Liver (tissue), 9 donors: ENCODE data around the gene DHRS3. TPM values are rescaled to one million over a fixed set of nuclear protein-coding genes. Genes with fewer than 3 reads are reported as not detected.

Experiments
- DNase-seq: peaks from one replicate; pipeline ENCODE4 v3.0.0-alpha.2; 2017; ENCODE audit warnings: low spot score
- H3K27ac ChIP-seq, 2 donors: one replicate each; pipeline ENCODE4 v1.7.0; 2013; ENCODE audit warnings: inconsistent platforms in 2 of 2, low read length in 2 of 2, control low read depth in 1 of 2, low read depth in 1 of 2, mild to moderate bottlenecking in 1 of 2
- H3K27me3 ChIP-seq, 4 donors: one replicate each; pipeline versions ENCODE4 v1.6.1 to v1.7.0; 2013; ENCODE audit warnings: low read length in 3 of 4, inconsistent platforms in 1 of 4, mild to moderate bottlenecking in 1 of 4, moderate library complexity in 1 of 4; ENCODE audit not compliant: control insufficient read depth in 4 of 4, insufficient read depth in 4 of 4
- H3K36me3 ChIP-seq, 4 donors: one replicate each; pipeline versions ENCODE4 v1.6.1 to v1.7.0; 2013; ENCODE audit warnings: low read length in 3 of 4, mild to moderate bottlenecking in 3 of 4, low read depth in 1 of 4, moderate library complexity in 1 of 4; ENCODE audit not compliant: control insufficient read depth in 4 of 4, insufficient read depth in 3 of 4
- H3K4me1 ChIP-seq, 4 donors: one replicate each; pipeline versions ENCODE4 v1.6.1 to v1.7.0; 2013; ENCODE audit warnings: low read length in 3 of 4, mild to moderate bottlenecking in 3 of 4, moderate library complexity in 1 of 4; ENCODE audit not compliant: control insufficient read depth in 4 of 4, insufficient read depth in 4 of 4
- H3K4me3 ChIP-seq, 3 donors: one replicate each; pipeline versions ENCODE4 v1.6.1 to v1.7.0; 2013; ENCODE audit warnings: low read length in 3 of 3, control low read depth in 1 of 3, low read depth in 1 of 3, mild to moderate bottlenecking in 1 of 3
- H3K9ac ChIP-seq, 2 donors: one replicate each; pipeline ENCODE4 v1.7.0; 2013; ENCODE audit warnings: low read length in 2 of 2, mild to moderate bottlenecking in 2 of 2, moderate library complexity in 2 of 2, control low read depth in 1 of 2, low read depth in 1 of 2
- H3K9me3 ChIP-seq, 4 donors: one replicate each; pipeline versions ENCODE4 v1.6.1 to v1.7.0; 2013; ENCODE audit warnings: low read length in 3 of 4; ENCODE audit not compliant: control insufficient read depth in 4 of 4
- EGR1 ChIP-seq, 2 donors: IDR thresholded peaks; 2 replicates each; pipeline ENCODE4 v1.6.1; 2016 to 2018; ENCODE audit warnings: antibody characterized with exemption in 2 of 2, low read depth in 2 of 2
- FOXA1 ChIP-seq: IDR thresholded peaks from 2 replicates; pipeline ENCODE4 v1.6.1; 2016; ENCODE audit warnings: antibody characterized with exemption
- FOXA2 ChIP-seq: IDR thresholded peaks from 2 replicates; pipeline ENCODE4 v1.6.1; 2016; ENCODE audit warnings: antibody characterized with exemption
- GABPA ChIP-seq, 2 donors: IDR thresholded peaks in 1 of 2; conservative IDR thresholded peaks in 1 of 2; 2 replicates each; pipeline ENCODE4 v1.6.1; 2016; ENCODE audit warnings: antibody characterized with exemption in 2 of 2, mild to moderate bottlenecking in 1 of 2, moderate library complexity in 1 of 2
- HNF4A ChIP-seq, 2 donors: conservative IDR thresholded peaks; 2 replicates each; pipeline ENCODE4 v1.6.1; 2016; ENCODE audit warnings: antibody characterized with exemption in 2 of 2, mild to moderate bottlenecking in 2 of 2
- HNF4G ChIP-seq: IDR thresholded peaks from 2 replicates; pipeline ENCODE4 v1.6.1; 2016; ENCODE audit warnings: antibody characterized with exemption
- JUND ChIP-seq, 2 donors: IDR thresholded peaks; 2 replicates each; pipeline ENCODE4 v1.6.1; 2016; ENCODE audit warnings: antibody characterized with exemption in 2 of 2
- NR2F2 ChIP-seq: IDR thresholded peaks from 2 replicates; pipeline ENCODE4 v1.6.1; 2016; ENCODE audit warnings: antibody characterized with exemption
- RAD21 ChIP-seq, 2 donors: IDR thresholded peaks; 2 replicates each; pipeline ENCODE4 v1.6.1; 2016; ENCODE audit warnings: antibody characterized with exemption in 2 of 2, mild to moderate bottlenecking in 2 of 2
- RXRA ChIP-seq, 2 donors: IDR thresholded peaks; 2 replicates each; pipeline ENCODE4 v1.6.1; 2017 to 2018; ENCODE audit warnings: antibody characterized with exemption in 2 of 2, mild to moderate bottlenecking in 1 of 2
- SP1 ChIP-seq: IDR thresholded peaks from 2 replicates; pipeline ENCODE4 v1.6.1; 2018; ENCODE audit warnings: antibody characterized with exemption, mild to moderate bottlenecking
- TAF1 ChIP-seq: conservative IDR thresholded peaks from 2 replicates; pipeline ENCODE4 v1.6.1; 2016; ENCODE audit warnings: antibody characterized with exemption, mild to moderate bottlenecking
- YY1 ChIP-seq: IDR thresholded peaks from 2 replicates; pipeline ENCODE4 v1.6.1; 2016; ENCODE audit warnings: antibody characterized with exemption, mild to moderate bottlenecking
- WGBS: extraction: QIAGEN DNeasy Blood & Tissue Kit; methylation state at CpG from one replicate; pipeline ENCODE4 v1.1.7; 2013; 5-methylcytosine and 5-hydroxymethylcytosine counted together
- polyA plus RNA-seq, 2 donors: library from polyadenylated mRNA; stranded (reverse) in 1 of 2; unstranded in 1 of 2; fragments of 200-250 nt in 1 of 2; fragments of >200 nt in 1 of 2; fragmentation: Nextera tagmentation in 1 of 2; extraction: Ambion mirVana in 1 of 2; gene quantifications; one replicate each; pipeline versions ENCODE4 v1.2.1 to v1.2.3, GENCODE V29; 2013 to 2015
- total RNA-seq, 2 donors: library from RNA; depleted of rRNA; stranded (reverse); fragments of >200 nt; gene quantifications; one replicate each; pipeline ENCODE4 v1.2.3, GENCODE V29; 2014
- TF ChIP-seq, protein P1 (sequence below): IDR thresholded peaks from 2 replicates; pipeline ENCODE4 v1.6.1; 2016; ENCODE audit warnings: antibody characterized with exemption
- TF ChIP-seq, protein P2 (sequence below): IDR thresholded peaks from 2 replicates; pipeline ENCODE4 v1.6.1; 2016; ENCODE audit warnings: antibody characterized with exemption
- TF ChIP-seq, protein P3 (sequence below): IDR thresholded peaks from 2 replicates; pipeline ENCODE4 v1.6.1; 2016; ENCODE audit warnings: antibody characterized with exemption
- TF ChIP-seq, protein P4 (sequence below): fragments of 150-350 bp; IDR thresholded peaks from 2 replicates; pipeline ENCODE4 v1.5.1; 2017; ENCODE audit warnings: improper control_type of control experiment, low read depth, low read length; ENCODE audit not compliant: missing input control
- TF ChIP-seq, protein P5 (sequence below): IDR thresholded peaks from 2 replicates; pipeline ENCODE4 v1.6.1; 2016; ENCODE audit warnings: antibody characterized with exemption, mild to moderate bottlenecking
- donor health status: healthy.
- donor health status: healthy.
- donor health status: healthy.
- donor health status: healthy.
- donor health status: healthy.

The DHRS3 gene
- total and polyA plus RNA-seq, 4 donors: 62.6 to 185 (median 158) TPM

DNA sequence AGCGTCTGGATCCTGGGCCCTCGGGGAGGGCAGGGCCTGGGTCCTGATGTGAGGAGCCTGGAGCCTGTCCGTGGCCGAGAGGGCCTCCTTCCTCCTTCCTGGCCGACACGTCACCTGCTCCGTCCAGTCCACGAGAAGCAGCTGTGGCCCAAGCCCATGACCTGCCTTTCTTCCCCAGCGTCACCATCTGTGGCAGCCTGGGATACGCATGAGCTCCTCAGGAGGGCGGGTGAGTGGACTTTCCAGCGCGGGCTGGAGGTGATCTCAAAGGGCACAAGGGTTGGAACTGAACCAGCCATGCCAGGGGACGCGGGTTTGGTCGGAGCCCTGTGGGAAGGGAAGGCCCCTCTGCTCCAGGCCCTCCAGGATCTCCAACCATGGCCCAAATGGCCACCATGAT lies 90.4 kb downstream of the DHRS3 start:
- Histone ChIP-seq H3K27ac (peak overlapping the region; percentile 76 to 93), H3K36me3 (no peaks in the 10 kb centered on the region), H3K4me3 (peak overlapping the region; percentile 3 to 42 (median 12)), H3K27me3 (no peaks in the 10 kb centered on the region), H3K4me1 (peaks cover 10 to 45% (median 30%) of the 10 kb centered on the region in 4 donors), H3K9me3 (no peaks in the 10 kb centered on the region), H3K9ac (peak overlapping the region in 1 of 2 donors; percentile 54)
- no peak for DNase-seq
- TF ChIP-seq, protein P1, sequence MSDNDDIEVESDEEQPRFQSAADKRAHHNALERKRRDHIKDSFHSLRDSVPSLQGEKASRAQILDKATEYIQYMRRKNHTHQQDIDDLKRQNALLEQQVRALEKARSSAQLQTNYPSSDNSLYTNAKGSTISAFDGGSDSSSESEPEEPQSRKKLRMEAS: no peak
- no peak for TF ChIP-seq GABPA (IDR thresholded peaks at IDR 0.05 in 1 of 2, conservative IDR thresholded peaks at IDR 0.05 in 1 of 2)
- peak; percentile 71 for TF ChIP-seq HNF4G
- peak; percentile 67 for TF ChIP-seq SP1
- no peak for TF ChIP-seq YY1
- TF ChIP-seq, protein P2, sequence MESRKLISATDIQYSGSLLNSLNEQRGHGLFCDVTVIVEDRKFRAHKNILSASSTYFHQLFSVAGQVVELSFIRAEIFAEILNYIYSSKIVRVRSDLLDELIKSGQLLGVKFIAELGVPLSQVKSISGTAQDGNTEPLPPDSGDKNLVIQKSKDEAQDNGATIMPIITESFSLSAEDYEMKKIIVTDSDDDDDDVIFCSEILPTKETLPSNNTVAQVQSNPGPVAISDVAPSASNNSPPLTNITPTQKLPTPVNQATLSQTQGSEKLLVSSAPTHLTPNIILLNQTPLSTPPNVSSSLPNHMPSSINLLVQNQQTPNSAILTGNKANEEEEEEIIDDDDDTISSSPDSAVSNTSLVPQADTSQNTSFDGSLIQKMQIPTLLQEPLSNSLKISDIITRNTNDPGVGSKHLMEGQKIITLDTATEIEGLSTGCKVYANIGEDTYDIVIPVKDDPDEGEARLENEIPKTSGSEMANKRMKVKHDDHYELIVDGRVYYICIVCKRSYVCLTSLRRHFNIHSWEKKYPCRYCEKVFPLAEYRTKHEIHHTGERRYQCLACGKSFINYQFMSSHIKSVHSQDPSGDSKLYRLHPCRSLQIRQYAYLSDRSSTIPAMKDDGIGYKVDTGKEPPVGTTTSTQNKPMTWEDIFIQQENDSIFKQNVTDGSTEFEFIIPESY: no peak
- TF ChIP-seq TAF1: no peak
- peak in 1 of 2 donors; percentile 55 for TF ChIP-seq RAD21 (IDR thresholded peaks at IDR 0.05)
- TF ChIP-seq, protein P3, sequence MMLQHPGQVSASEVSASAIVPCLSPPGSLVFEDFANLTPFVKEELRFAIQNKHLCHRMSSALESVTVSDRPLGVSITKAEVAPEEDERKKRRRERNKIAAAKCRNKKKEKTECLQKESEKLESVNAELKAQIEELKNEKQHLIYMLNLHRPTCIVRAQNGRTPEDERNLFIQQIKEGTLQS: no peak
- peak; percentile 44 to 56 for TF ChIP-seq JUND (IDR thresholded peaks at IDR 0.05)
- TF ChIP-seq, protein P4, sequence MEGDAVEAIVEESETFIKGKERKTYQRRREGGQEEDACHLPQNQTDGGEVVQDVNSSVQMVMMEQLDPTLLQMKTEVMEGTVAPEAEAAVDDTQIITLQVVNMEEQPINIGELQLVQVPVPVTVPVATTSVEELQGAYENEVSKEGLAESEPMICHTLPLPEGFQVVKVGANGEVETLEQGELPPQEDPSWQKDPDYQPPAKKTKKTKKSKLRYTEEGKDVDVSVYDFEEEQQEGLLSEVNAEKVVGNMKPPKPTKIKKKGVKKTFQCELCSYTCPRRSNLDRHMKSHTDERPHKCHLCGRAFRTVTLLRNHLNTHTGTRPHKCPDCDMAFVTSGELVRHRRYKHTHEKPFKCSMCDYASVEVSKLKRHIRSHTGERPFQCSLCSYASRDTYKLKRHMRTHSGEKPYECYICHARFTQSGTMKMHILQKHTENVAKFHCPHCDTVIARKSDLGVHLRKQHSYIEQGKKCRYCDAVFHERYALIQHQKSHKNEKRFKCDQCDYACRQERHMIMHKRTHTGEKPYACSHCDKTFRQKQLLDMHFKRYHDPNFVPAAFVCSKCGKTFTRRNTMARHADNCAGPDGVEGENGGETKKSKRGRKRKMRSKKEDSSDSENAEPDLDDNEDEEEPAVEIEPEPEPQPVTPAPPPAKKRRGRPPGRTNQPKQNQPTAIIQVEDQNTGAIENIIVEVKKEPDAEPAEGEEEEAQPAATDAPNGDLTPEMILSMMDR: no peak
- peak; percentile 86 to 90 for TF ChIP-seq HNF4A (conservative IDR thresholded peaks at IDR 0.05)
- no peak for TF ChIP-seq FOXA1
- peak; percentile 48 for TF ChIP-seq NR2F2
- TF ChIP-seq, protein P5, sequence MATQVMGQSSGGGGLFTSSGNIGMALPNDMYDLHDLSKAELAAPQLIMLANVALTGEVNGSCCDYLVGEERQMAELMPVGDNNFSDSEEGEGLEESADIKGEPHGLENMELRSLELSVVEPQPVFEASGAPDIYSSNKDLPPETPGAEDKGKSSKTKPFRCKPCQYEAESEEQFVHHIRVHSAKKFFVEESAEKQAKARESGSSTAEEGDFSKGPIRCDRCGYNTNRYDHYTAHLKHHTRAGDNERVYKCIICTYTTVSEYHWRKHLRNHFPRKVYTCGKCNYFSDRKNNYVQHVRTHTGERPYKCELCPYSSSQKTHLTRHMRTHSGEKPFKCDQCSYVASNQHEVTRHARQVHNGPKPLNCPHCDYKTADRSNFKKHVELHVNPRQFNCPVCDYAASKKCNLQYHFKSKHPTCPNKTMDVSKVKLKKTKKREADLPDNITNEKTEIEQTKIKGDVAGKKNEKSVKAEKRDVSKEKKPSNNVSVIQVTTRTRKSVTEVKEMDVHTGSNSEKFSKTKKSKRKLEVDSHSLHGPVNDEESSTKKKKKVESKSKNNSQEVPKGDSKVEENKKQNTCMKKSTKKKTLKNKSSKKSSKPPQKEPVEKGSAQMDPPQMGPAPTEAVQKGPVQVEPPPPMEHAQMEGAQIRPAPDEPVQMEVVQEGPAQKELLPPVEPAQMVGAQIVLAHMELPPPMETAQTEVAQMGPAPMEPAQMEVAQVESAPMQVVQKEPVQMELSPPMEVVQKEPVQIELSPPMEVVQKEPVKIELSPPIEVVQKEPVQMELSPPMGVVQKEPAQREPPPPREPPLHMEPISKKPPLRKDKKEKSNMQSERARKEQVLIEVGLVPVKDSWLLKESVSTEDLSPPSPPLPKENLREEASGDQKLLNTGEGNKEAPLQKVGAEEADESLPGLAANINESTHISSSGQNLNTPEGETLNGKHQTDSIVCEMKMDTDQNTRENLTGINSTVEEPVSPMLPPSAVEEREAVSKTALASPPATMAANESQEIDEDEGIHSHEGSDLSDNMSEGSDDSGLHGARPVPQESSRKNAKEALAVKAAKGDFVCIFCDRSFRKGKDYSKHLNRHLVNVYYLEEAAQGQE: peak; percentile 49
- no peak for TF ChIP-seq FOXA2
- TF ChIP-seq RXRA (IDR thresholded peaks at IDR 0.05): peak; percentile 89 to 90
- TF ChIP-seq EGR1 (IDR thresholded peaks at IDR 0.05; ENCODE audit: low read depth in 2 of 2): peak in 1 of 2 donors; percentile 9
- WGBS: 45% methylated on average over 16 of the region's 16 CpGs
